BE2C (cell line): ENCODE measurements around the gene TLE4.

ENCODE experiments used
- DNase-seq: peaks from one replicate; pipeline ENCODE4 v3.0.0-alpha.2; 2020
- H3K27me3 ChIP-seq: fragments of 250-450 bp; sonication (Bioruptor Pico); 2 replicates; pipeline ENCODE4 v1.5.1; 2020; ENCODE audit warnings: mild to moderate bottlenecking
- H3K36me3 ChIP-seq: fragments of 250-450 bp; sonication (Bioruptor Pico); 2 replicates; pipeline ENCODE4 v1.5.1; 2020; ENCODE audit warnings: mild to moderate bottlenecking
- H3K4me1 ChIP-seq: fragments of 250-450 bp; sonication (Bioruptor Pico); 2 replicates; pipeline ENCODE4 v1.5.1; 2020
- H3K4me3 ChIP-seq: 2 replicates; pipeline ENCODE4 v1.5.1; 2011; ENCODE audit warnings: low read depth, low read length
- H3K9me3 ChIP-seq: fragments of 250-450 bp; sonication (Bioruptor Pico); 2 replicates; pipeline ENCODE4 v1.5.1; 2020
- CTCF ChIP-seq: IDR thresholded peaks from 2 replicates; pipeline ENCODE4 v1.5.1; 2012; ENCODE audit warnings: mild to moderate bottlenecking, low read depth, low read length

TLE4 gene

GRCh38 chr9:79569814-79570447, 1.8 kb upstream of the TLE4 start:
- Histone ChIP-seq H3K36me3 (peaks cover 3% of the 10 kb centered on the region), H3K27me3 (peaks cover 7% of the 10 kb centered on the region; the same call in 1 of the 2 replicates)

GRCh38 chr9:79570448-79571308, 1.1 kb upstream of the TLE4 start:
- peaks cover 7% of the 10 kb centered on the region; the same call in 1 of the 2 replicates for H3K27me3 ChIP-seq
- peak overlapping the region; percentile 89 for H3K4me3 ChIP-seq
- H3K36me3 ChIP-seq, result peaks cover 3% of the 10 kb centered on the region
- no peak for TF ChIP-seq CTCF
- no peaks in the 10 kb centered on the region for H3K9me3 ChIP-seq
- peak; percentile 56 for DNase-seq
- H3K4me1 ChIP-seq, result peaks cover 7% of the 10 kb centered on the region

More at GRCh38 chr9:79569814-79570447, 1.8 kb upstream of the TLE4 start:
- Histone ChIP-seq H3K9me3 (no peaks in the 10 kb centered on the region), H3K4me1 (peaks cover 7% of the 10 kb centered on the region), H3K4me3 (no peak overlapping the region)
- no peak for TF ChIP-seq CTCF
- DNase-seq, result no peak

- Histone ChIP-seq H3K27me3 (peaks cover 7% of the 10 kb centered on the region; the same call in 1 of the 2 replicates), H3K36me3 (peaks cover 3% of the 10 kb centered on the region), H3K4me3 (peak overlapping the region; percentile 98), H3K4me1 (no peaks in the 10 kb centered on the region; the same call in 1 of the 2 replicates), H3K9me3 (no peaks in the 10 kb centered on the region)
- TF ChIP-seq CTCF, result no peak
- peak; percentile 63 for DNase-seq
These were observed 355 bp downstream of the TLE4 start for GRCh38 chr9:79572032-79572607.

- Histone ChIP-seq H3K9me3 (no peaks in the 10 kb centered on the region), H3K27me3 (peaks cover 7% of the 10 kb centered on the region; the same call in 1 of the 2 replicates), H3K4me1 (peaks cover 3% of the 10 kb centered on the region; the same call in 1 of the 2 replicates), H3K4me3 (peak overlapping the region; percentile 98), H3K36me3 (peaks cover 3% of the 10 kb centered on the region)
- no peak for TF ChIP-seq CTCF
- peak; percentile 31 for DNase-seq
These were observed 1.0 kb downstream of the TLE4 start for GRCh38 chr9:79572608-79573411.

- TF ChIP-seq CTCF, result no peak
- Histone ChIP-seq H3K36me3 (peaks cover 3% of the 10 kb centered on the region), H3K27me3 (peaks cover 7% of the 10 kb centered on the region; the same call in 1 of the 2 replicates), H3K4me3 (peak overlapping the region; percentile 98), H3K9me3 (no peaks in the 10 kb centered on the region), H3K4me1 (peaks cover 3% of the 10 kb centered on the region; the same call in 1 of the 2 replicates)
- DNase-seq, result peak; percentile 38
These were observed 1.7 kb downstream of the TLE4 start for GRCh38 chr9:79573412-79573923.
